Cortex of kidney (tissue), 1 donor: ENCODE results near the gene NFIX.

Experiments
- DNase-seq: peaks from one replicate; lab custom pipeline; 2025; lab: John Stamatoyannopoulos, UW

NFIX gene

DNA sequence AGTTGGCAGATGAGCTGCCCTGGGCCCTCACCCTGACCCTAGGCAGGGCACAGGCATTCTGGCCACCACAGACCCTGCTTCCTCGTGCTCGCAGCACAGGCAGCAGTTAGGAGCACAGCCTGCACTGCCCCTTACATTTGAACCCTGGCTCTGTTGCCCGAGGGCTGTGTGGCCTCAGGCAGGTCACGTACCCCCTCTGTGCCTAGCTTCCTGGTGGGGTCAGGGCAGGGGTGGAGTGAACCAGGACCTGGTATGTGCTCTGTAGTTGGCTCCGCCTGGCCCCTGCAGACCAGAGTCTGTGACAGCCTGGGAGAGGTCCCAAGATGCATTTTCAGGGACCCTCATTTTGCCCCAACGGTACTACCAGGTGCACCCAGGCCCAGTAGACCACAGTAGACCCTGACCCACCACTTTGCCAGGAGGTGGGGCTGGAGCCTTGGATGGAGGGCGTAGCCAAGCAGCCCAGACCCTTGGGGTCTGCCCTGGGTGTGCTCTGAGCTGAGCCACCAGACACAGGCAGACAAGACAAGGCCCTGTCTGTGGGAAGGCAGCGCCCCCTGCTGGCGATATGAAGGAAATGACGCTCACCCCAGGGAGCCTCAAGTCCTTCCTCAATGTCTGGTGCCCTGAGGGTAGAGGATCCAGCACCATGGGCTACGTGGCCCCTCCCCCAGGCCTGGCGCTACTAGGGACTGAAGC lies 98.3 kb downstream of the NFIX start:
- no peak for DNase-seq

DNA sequence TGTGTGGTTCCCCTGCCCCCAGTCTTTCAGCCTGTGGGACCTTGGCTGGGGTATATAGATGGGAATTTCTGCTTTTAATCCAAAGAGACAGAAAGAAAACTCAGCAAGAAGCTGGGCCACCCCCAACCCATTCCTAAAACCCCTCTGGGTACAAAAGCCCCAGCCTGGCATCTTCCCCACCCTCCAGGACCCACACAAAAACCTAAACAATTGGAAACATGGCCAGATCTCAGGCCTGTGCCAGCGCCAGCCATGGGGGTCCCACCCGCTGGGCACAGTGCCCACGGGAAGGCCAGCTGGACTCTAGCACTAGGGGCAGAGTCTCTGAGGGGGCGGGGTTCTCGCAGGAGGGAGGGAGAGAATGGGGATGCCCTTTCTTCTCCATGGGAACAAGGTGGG lies 98.8 kb downstream of the NFIX start:
- DNase-seq, result no peak

DNA sequence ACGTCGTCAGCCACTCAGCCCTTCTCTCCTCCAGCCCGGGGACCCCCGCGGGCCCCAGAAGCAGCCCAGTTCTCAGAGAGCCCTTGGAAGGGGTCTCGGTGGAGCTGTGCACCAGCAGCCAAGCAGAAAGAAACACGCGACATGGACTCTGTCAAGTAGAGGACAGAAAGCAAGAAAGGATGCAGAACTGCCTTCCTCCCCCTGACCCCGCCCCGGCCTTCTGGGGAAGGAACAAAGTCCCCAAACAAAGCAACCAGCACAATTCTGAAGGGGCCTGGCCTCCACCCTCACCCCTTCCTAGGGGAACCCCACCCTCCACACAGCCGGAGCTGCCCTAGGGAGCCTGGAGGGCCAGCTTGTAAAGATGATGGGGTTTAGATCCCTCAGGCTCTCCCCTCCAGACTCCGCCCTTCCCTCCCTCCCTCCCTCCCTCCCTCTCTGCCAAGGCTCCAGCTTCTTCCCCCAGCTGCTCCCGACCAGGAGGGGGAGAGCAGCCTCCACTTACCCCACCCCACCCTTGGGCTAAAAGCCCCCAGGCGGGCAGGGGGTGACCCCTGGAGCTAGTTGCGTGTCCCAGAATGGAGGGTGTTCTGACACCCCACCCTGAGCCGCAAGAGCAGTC lies 99.6 kb downstream of the NFIX start:
- no peak for DNase-seq

DNA sequence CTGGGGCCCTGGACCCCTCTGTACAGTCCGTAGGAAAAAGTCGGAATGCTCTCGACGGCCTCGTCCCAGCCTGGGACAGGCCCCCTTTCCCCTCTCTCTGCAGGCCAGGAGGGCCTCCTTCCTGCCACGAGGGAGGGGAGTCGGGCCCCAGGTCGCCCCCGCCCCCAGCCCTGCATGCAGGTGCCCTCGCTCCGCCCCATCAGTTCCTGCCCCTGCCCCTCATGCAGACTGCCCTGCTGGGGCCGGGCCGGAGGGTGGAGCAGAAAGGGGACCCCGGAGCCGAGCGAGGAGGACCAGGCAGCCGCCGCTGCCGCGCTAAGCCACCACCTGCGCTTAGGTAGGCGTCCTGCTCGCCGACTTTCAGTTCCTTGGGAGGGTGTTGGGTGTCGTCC lies 100.1 kb downstream of the NFIX start:
- DNase-seq, result no peak

- no peak for DNase-seq
Observed at GRCh38 chr19:13095934-13096927, 101.0 kb downstream of the NFIX start.

- DNase-seq, result no peak
Observed at GRCh38 chr19:13097033-13097462, 101.8 kb downstream of the NFIX start.

- DNase-seq, result no peak
Observed at GRCh38 chr19:13097463-13098258, 102.4 kb downstream of the NFIX start.

DNA sequence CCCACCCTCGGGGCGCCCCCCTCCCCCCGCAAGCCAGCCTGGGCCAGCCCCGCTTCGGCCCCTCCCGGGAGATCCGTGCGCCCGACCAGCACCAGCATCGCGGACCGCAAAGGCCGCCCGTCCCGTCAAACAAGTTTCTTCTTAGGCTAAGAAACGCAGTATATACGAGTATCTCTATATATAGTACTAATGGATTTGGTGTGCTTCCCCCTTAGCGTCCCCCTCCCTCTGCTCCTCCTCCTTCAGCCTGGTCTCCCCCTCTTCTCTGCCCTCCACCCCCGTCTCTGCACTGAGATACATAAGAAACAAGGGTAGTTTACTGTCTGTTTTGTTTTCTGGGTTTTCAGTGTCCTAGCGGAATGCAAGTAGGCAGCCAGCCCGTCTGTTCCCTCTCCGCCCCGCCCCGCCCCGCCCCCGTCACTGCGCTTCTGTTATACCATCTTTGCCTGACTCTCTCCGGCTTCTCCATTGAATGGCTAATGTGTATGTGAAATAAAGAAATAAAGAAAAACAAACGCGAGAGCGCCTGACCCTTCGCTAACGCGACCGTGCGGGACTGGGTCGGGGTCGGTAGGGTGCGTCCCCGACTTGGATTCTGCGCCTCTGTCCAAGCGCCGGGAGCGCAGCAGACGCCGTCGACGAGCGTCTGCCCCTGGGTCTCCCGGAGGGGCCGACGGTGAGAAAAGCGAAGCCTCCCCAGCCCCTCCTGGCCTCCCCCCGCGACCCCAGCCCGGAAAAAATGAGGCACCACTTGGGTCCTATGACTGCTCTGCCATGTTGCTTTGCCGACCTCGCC lies 103.2 kb downstream of the NFIX start:
- no peak for DNase-seq

GRCh38 chr19:13099073-13099999 lies 104.1 kb downstream of the NFIX start:
- no peak for DNase-seq

GRCh38 chr19:13100031-13100588 lies 104.8 kb downstream of the NFIX start:
- no peak for DNase-seq

DNA sequence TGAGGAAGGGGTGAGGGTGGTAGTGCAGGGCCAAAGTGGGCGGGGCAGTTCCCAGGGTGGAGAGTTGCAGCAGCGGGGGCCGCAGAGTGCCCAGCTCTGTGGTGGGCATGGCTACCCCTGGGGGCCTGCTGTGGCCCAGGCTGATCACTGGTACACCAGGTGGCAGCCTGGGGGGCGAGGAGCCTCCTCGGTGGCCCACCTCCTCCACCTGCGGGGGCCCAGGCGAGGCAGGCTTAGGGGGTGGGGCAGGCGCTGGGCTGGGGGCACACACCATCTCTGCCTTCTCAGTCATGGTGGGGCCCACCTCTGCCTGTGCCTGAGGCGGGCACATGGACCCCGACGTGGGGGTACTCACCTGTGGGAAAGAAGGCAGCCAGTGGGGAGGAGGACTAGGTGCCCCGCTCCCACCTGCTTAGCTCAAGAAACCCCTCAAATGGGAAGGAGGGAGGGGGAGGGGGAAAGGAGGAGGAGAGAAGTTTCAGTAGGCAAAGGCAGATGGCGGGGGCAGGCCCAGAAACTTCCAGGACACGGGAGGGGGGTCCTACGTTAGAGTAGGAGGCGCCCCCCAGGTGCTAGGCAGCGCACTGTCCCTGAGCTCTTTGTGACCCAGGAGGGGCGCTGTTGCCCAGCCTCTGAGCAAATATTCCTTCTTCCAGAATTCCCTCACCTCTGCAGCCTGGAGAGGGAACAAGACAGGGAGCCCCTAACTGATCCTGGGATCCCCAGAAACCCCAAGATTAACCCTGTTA lies 105.7 kb downstream of the NFIX start:
- no peak for DNase-seq

DNA sequence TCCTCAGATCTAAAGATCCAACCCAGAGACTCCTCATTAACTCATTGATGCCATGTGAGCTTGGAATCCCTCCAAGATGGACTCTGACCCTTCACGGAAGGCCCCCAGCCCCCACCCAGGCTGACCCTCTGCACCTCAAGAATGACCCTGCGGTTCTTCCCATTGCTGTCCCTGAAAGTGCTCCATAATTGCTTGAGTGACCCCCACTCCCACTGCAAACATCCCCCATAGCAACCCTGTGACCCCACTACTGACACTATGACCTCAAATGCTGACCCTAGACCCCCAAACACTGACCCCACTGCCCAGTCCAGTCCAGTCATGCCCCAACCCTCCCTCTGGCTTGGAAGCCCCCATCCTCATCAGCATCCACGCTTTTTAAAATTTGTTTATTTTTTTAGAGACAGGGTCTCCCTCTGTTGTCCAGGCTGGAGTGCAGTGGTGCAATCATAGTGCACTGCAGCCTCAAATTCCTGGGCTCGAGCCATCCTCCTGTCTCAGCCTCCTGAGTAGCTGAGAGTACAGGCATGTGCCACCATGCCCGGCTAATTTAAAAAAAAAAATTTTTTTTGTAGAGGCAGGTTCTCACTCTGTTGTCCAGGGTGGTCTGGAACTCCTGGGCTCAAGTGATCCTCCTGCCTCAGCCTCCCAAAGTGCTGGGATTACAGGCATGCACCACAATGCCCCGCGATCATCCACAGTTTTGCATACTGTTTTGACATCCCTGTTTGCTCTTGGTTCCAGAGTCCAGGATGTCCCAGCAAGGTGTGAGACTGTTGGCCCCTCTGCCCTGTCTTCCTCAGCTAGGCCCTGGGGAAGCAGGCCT lies 106.5 kb downstream of the NFIX start:
- no peak for DNase-seq

DNA sequence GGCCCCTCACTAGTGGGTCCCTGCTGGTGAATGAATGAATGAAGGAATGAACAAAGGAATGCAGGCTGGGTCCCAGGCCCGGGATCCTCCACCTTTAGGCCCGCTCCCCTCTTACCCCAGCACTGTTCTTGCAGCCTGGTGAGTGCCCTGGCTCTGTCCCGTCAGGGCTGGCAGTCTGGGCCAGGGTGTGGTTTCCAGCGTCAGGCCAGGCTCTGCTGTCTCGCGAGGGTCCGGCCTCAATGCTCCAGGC lies 107.1 kb downstream of the NFIX start:
- no peak for DNase-seq

- DNase-seq, result no peak
Observed at GRCh38 chr19:13102666-13103580, 107.6 kb downstream of the NFIX start, which contains the start of gene LYL1. TSS of gene LYL1 (minus strand) at chr19:13102858. CDS start at chr19:13101171, 1,687 bp downstream.

DNA sequence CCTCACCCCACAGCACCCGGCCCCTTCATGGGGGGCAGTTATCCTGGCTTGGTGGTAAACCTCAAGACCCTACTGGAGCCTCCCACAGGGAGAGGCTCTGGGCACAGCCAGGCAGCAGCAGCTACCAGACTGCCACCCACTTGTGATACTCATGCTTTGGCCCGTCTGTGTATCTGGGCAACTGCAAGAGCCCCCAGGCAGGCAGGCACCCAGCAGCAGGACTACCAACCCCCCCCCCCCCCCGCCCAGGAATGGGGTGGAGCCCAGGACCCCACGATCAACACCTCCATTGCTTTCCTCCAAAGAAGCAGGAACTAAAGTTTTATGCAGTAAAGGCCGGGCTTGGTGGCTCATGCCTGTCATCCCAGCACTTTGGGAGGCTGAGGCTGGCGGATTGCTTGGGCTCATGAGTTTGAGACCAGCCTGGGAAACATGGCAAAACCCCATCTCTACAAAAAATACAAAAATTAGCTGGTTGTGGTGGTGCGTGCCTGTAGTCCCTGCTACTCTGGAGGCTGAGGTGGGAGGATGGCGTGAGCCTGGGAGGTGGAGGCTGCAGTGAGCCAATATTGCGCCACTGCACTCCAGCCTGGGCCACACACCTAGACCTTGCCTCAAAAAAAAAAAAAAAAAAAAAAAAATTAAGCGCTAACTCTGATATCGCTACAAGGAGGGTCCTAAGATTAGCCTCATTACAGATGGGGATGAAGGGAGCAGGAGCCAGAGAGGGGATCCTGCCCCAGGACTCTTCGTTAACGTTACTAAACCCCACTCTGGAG lies 108.5 kb downstream of the NFIX start:
- DNase-seq, result no peak

DNA sequence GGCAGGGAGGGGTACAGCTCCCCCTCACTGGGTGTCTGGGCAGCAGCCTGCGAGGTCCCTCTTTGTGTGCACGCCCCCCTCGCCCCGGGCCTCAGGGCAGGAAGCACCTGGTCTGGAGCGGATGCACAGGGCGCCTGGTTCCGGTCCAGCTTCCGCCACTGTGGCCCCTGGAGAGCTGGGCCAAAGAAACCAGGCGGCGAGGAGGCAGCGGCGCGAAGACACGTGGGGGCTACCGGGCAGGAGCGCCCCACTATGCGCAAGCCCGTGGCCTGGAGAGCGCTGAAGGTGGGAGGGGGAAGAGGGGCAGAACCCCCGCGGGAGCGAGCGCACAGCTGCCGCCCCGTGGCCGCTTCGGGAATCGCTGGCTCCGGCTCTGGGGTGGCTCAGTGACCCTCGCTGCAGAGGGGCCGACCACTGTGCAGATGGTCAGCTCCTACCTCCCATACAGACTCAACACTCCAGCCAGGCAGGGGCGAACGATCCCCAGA lies 109.1 kb downstream of the NFIX start:
- DNase-seq, result no peak
